CD4-positive, alpha-beta T cell treated with Interleukin-15 for 4 hours (primary cell): ENCODE results near the gene CTNNA3.
A peak's percentile ranks its signal among the peaks of the same experiment; 100 is the strongest.

ENCODE experiments used
- DNase-seq: peaks from one replicate; pipeline ENCODE4 v3.0.0-alpha.2; 2020; ENCODE audit warnings: low spot score

CTNNA3 gene

DNA sequence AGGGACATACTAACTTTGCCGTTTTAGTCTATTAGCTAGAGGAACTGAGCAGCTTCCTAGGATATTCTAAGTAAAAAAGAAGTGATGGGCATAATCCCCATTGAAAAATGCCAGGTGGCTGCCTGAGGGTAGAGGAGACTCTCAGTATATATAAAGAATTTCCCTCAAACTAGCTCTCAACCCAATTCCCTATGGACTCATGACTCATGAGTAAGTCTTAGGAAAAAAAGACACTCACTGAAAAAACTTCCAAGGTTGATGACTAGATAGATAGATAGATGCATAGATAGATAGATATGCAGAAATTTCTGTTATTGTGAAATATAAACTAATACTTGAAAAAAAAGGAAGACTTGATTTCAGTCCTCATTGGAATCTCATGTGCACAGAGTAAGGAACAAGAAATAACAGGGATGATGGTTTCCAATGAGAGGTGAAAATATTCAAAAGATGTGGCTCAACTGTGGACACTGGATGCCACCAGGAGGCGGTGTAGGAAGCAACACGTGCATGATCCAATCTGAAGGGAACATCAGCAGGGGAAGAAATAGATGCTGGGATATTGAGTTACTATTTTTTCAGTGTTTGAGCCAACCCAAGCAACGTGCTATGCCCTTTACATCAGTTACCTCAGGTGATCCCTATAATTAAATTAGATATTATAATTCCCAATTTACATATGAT, 1481.1 kb downstream of the CTNNA3 start:
- DNase-seq: no peak

DNA sequence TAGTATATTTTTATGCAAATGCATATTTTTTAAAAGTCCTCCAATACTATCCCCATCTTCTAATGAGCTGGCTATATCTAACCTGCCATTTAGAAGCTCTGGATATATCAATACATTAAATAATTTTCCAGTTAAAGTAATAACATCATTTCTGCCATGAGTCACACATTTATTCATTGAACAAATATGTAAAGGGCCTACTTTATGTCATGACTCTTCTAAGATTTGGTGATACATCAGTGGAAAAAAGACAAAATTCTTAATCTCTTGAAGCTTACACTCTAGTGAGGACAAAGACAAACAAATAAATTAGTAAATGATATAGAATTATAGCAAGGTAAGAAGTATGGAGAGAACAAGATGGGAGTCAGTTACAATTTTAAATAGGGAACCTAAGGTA, 1487.0 kb downstream of the CTNNA3 start:
- DNase-seq: no peak

GRCh38 chr10:66204838-66205237, 1491.2 kb downstream of the CTNNA3 start:
- no peak for DNase-seq

DNA sequence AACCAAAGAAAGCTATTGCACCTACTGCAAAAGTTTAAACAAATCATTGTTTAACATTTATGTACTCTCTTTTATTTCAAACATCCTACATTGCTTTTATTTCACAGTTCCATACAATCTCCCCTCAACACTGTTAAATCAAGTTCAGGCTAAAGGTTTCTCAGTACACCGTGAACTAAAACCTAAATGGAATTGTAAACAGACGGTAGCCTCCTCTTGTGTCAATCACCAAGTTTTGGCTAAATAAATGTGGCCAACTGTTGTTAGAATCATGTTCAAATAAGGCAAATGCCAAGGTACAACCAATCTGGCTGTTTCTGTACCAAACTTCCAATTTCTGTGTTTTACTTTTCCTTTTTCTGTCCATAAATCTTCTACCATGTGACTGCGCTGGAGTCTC, 1493.9 kb downstream of the CTNNA3 start:
- DNase-seq: no peak

DNA sequence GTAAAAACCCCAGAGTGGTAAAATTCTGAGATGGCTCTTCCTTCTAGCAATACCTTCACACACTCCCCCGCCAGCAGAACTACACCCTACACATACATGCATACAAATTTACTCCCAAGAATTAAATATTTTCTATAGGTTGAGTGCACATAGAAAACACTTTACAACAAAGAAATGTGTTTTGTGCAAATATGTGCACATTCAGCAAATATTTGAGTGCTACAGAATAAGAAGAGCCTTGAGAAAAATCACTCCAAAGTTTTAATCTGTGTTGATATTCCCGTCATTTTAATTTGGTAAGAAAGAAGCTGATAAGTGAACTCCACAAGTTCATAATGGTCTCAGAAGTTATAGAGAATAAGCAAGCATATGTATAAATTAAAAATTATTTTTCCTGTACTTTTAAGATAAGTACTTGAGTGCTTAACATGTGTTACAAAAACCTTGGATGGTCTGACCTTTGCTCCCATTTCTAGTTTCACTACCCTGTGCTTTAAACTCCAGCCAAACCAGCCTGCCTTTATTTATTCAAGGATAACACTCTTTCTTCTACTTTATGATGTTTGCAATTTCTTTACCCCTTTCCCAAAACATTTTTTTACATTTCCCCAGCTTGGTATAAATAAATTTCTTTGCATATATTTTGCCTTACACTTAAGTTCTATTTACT, 1503.7 kb downstream of the CTNNA3 start:
- DNase-seq: no peak

DNA sequence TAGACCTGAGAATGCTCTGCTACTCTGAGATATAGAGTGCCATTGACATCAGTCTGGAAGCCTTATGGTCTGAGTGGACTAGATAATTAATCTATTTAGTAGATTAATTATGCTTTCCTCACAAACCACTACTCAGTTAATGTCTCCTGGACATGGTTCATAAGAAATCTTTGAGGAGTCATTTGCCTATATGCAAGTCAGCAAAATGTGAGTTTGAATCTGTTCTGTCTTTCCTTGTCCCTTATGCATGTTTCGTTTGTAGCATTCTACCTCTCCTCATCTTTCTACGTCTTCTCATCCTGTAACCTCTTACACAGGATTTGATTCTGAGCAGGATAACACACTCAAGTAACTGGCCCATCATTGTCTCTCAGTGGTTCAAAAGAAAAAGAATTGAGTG, 1505.6 kb downstream of the CTNNA3 start:
- no peak for DNase-seq

DNA sequence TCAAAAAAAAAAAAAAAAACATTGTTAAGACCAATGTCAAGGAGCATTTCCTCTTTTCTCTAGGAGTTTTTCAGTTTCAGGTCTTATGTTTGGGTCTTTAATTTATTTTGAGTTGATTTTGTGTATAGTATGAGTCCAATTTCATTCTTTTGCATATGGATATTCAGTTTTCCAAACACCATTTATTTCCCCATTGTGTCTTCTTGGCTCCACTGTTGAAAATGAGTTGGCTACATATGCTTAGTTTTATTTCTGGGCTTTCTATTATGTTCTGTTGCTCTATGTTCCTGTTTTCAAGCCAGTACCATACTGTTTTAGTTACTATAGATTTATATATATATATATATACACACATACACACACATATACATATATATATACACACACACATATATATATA, 1506.7 kb downstream of the CTNNA3 start:
- DNase-seq: no peak

DNA sequence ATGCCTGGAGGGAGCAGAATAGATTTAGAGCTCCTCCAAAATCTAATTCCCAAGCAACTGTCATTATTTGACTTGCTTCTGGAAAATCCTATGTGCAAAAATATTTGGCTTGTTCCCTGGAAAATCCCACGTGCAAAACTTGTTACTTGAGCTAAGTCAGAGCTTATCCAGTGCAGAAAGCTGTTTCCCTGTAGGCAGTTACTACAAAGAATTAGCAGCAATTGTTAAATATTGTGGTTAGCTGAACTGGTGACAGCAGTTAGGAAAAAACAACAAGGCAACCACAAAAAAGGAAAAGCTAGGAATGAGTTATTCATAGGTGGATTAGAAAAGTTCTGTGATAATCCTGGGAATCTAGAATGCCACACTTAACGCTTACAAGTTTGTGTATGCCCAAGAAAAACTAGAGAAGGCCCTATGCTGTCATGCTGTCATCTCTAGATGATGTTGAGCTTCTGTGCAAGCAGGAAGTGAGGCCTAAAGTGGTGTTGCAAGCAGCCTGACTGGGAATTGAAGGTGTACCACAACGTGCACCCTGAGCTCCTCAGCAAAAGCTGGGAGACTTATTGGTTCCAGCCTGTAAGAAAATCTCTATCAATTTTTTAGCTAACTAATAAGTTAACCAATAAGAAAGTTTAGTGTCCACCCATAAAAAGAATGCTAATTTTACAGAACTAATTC, 1508.8 kb downstream of the CTNNA3 start:
- DNase-seq: no peak

DNA sequence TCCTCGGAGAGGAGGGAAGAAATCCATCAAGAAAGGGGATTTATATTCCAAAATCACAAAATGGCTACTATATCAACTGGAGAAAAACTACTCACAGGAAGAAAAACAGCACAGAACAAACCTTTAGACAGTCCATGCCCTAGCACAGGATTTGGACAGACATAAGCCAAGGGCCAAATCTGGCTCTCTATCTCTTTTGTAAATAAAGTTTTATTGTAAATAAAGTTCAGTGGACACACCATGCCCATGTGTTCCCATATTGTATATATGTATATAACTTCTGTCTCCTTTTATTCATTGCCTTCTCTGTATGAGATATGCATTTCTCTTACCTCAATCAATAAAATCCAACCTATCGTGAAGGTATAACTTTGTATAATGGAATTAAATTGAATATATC, 1513.0 kb downstream of the CTNNA3 start:
- no peak for DNase-seq

GRCh38 chr10:66180581-66181318, 1515.2 kb downstream of the CTNNA3 start:
- peak; percentile 50 for DNase-seq

DNA sequence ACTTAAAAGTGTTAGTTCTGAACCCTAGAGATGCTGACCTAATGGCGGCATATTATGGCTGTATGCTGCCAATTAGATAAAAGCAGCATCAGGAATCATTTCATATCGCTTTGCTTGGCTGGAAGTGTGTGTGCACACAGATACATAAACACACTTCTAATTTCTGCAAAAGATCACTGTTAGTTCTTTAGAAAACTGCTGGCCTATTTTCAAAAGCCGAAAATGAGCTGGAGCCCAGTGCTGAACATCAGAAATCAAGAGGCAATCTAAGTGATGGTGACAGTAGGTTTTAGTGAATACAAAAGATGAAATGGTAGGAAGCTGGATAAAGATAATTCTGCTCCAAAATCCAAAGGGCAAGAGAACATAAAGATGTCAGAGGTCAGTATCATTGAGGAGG, 1516.0 kb downstream of the CTNNA3 start:
- no peak for DNase-seq

GRCh38 chr10:66176772-66177171, 1519.2 kb downstream of the CTNNA3 start:
- DNase-seq: no peak

- no peak for DNase-seq
These were observed 1528.2 kb downstream of the CTNNA3 start for GRCh38 chr10:66167816-66168215.

GRCh38 chr10:66162560-66163143, 1533.3 kb downstream of the CTNNA3 start:
- DNase-seq: no peak

DNA sequence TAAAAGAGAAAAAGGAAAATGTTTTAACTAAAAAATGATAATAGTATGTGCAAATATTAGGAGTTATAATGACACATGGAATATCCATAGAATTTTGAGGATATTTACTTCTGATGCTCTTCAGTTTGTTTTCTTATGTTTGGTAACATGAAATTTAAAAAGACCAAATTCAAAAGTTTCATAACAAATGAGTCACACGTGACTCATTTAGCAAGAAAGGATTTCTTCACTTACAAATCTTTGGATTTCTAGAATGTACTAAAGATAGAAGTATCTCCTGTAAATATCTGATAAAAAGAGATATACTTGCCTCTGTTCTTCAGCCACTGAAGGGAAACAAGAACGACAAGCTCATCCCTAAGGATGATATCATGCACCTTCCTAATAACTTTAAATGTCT, 1544.6 kb downstream of the CTNNA3 start:
- no peak for DNase-seq

DNA sequence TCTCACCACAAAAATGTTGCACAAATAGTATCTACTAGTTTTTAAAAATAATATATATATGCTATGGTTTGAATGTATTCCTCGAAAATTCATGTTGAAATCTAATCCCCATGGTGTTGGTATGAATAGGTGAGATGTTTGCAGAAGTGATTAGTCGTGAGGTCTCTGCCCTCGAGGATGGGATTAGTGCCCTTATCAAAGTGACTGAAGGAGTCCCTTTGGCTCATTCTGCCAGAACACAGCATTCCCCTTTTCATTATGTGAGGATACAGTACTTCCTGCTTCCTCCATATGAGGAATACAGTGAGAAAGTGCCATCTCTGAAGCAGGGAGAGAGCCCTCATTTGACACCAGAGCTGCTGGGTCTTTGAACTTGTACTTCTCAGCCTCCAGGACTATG, 1547.7 kb downstream of the CTNNA3 start:
- no peak for DNase-seq

DNA sequence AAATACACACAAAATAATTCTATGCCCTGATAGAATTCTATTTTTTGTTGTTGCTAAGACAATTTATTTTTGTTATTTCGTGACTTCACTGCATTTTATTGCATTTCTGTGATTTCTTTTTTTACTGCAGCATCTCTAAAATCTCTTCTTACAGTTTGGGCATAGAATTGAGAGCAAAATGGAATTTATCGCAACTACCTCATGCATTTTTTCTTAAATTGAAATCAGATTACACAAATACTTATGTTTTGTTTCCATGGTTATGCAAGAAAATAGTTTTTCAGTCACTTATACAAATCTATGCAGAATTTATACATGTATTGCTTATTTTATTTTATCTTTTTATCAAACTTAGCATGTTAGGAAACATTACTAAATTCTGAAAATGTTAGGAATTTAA, 1552.0 kb downstream of the CTNNA3 start:
- no peak for DNase-seq

GRCh38 chr10:66102756-66103155, 1593.2 kb downstream of the CTNNA3 start:
- DNase-seq: no peak

GRCh38 chr10:66098595-66099480, 1597.2 kb downstream of the CTNNA3 start:
- no peak for DNase-seq

- DNase-seq: no peak
These were observed 1600.4 kb downstream of the CTNNA3 start for GRCh38 chr10:66095610-66096009.

GRCh38 chr10:66085906-66086305, 1610.1 kb downstream of the CTNNA3 start:
- no peak for DNase-seq
